Muscle of leg (tissue), 11 donors: ENCODE measurements around the gene PTPN20. TPM values are rescaled to one million over a fixed set of nuclear protein-coding genes. Genes with fewer than 3 reads are reported as not detected.

Experiments
- DNase-seq: peaks from one replicate; pipeline ENCODE4 v3.0.0; 2013
- H3K27ac ChIP-seq: one replicate; pipeline ENCODE4 v1.5.1; 2013; ENCODE audit warnings: mild to moderate bottlenecking, low read length, control low read depth
- H3K27me3 ChIP-seq: one replicate; pipeline ENCODE4 v1.6.1; 2013; ENCODE audit warnings: low read length; ENCODE audit not compliant: control insufficient read depth, insufficient read depth
- H3K36me3 ChIP-seq: one replicate; pipeline ENCODE4 v1.6.1; 2013; ENCODE audit warnings: low read length; ENCODE audit not compliant: control insufficient read depth, insufficient read depth
- H3K4me1 ChIP-seq: one replicate; pipeline ENCODE4 v1.6.1; 2013; ENCODE audit warnings: low read length; ENCODE audit not compliant: control insufficient read depth, insufficient read depth
- H3K4me3 ChIP-seq: one replicate; pipeline ENCODE4 v1.5.1; 2013; ENCODE audit warnings: low read length, control low read depth
- H3K9me3 ChIP-seq: replicated peaks from 2 replicates; pipeline ENCODE4 v1.6.1; 2013; ENCODE audit warnings: low read depth, low read length; ENCODE audit not compliant: control insufficient read depth
- WGBS: methylation state at CpG from one replicate; pipeline ENCODE4 v1.1.5; 2013; ENCODE audit warnings: missing lambda C conversion rate; ENCODE audit not compliant: insufficient coverage; 5-methylcytosine and 5-hydroxymethylcytosine counted together
- polyA plus RNA-seq, 8 donors: library from polyadenylated mRNA; unstranded; fragments of 120-200 nt; gene quantifications; one replicate each; pipeline versions ENCODE4 v1.2.1 to v1.2.3, GENCODE V29; 2013; ENCODE audit warnings: inconsistent platforms in 1 of 8, low replicate concordance in 1 of 8; ENCODE audit not compliant: insufficient read length in 8 of 8, insufficient read depth in 1 of 8
- total RNA-seq: library from RNA; stranded (reverse); fragments of 120-200 nt; gene quantifications from one replicate; pipeline ENCODE4 v1.2.4, GENCODE V29; 2013

The PTPN20 gene
- total and polyA plus RNA-seq, 9 donors, result 0.49 to 1.8 (median 0.64) TPM

- DNase-seq, result no peak
- Histone ChIP-seq H3K4me3 (no peak overlapping the region), H3K9me3 (no peaks in the 10 kb centered on the region), H3K4me1 (peaks cover 27% of the 10 kb centered on the region), H3K27me3 (no peaks in the 10 kb centered on the region), H3K36me3 (no peaks in the 10 kb centered on the region), H3K27ac (no peak overlapping the region)
- 58% methylated on average over 2 of the region's 5 CpGs for WGBS
These were observed 109.2 kb downstream of the PTPN20 start for GRCh38 chr10:47020471-47020870.

- WGBS, result 92% methylated on average over 6 of the region's 6 CpGs
These were observed 110.6 kb downstream of the PTPN20 start for GRCh38 chr10:47021850-47022249.

GRCh38 chr10:47022311-47023131 is 111.3 kb downstream of the PTPN20 start:
- Histone ChIP-seq H3K27me3 (no peaks in the 10 kb centered on the region), H3K27ac (no peak overlapping the region), H3K9me3 (no peaks in the 10 kb centered on the region), H3K4me3 (no peak overlapping the region), H3K36me3 (no peaks in the 10 kb centered on the region), H3K4me1 (peaks cover 29% of the 10 kb centered on the region)
- 76% methylated on average over 7 of the region's 16 CpGs for WGBS
- DNase-seq, result peak; percentile 74

More at GRCh38 chr10:47021850-47022249, 110.6 kb downstream of the PTPN20 start:
- no peak overlapping the region for H3K4me3 ChIP-seq
- H3K9me3 ChIP-seq, result no peaks in the 10 kb centered on the region
- DNase-seq, result no peak
- H3K4me1 ChIP-seq, result peaks cover 29% of the 10 kb centered on the region
- H3K27ac ChIP-seq, result no peak overlapping the region
- H3K27me3 ChIP-seq, result no peaks in the 10 kb centered on the region
- no peaks in the 10 kb centered on the region for H3K36me3 ChIP-seq

GRCh38 chr10:47023237-47024045 is 112.2 kb downstream of the PTPN20 start:
- Histone ChIP-seq H3K27me3 (peaks cover 2% of the 10 kb centered on the region), H3K4me1 (peaks cover 29% of the 10 kb centered on the region), H3K36me3 (no peaks in the 10 kb centered on the region), H3K4me3 (no peak overlapping the region), H3K27ac (no peak overlapping the region), H3K9me3 (no peaks in the 10 kb centered on the region)
- 59% methylated on average over 12 of the region's 17 CpGs for WGBS
- peak; percentile 48 for DNase-seq

- H3K4me3 ChIP-seq, result no peak overlapping the region
- no peak for DNase-seq
- H3K27ac ChIP-seq, result no peak overlapping the region
- no peaks in the 10 kb centered on the region for H3K9me3 ChIP-seq
- peaks cover 29% of the 10 kb centered on the region for H3K4me1 ChIP-seq
- no CpG with 5 or more reads among the region's 1 CpG for WGBS
- H3K36me3 ChIP-seq, result no peaks in the 10 kb centered on the region
- peaks cover 2% of the 10 kb centered on the region for H3K27me3 ChIP-seq
These were observed 112.8 kb downstream of the PTPN20 start for GRCh38 chr10:47024046-47024322.

GRCh38 chr10:47024399-47025252 is 113.4 kb downstream of the PTPN20 start:
- no peak overlapping the region for H3K27ac ChIP-seq
- H3K4me1 ChIP-seq, result peaks cover 31% of the 10 kb centered on the region
- H3K9me3 ChIP-seq, result no peaks in the 10 kb centered on the region
- WGBS, result 28% methylated on average over 6 of the region's 9 CpGs
- peak; percentile 76 for DNase-seq
- H3K4me3 ChIP-seq, result no peak overlapping the region
- H3K36me3 ChIP-seq, result no peaks in the 10 kb centered on the region
- peaks cover 2% of the 10 kb centered on the region for H3K27me3 ChIP-seq

GRCh38 chr10:47025253-47025539 is 114.0 kb downstream of the PTPN20 start:
- no peak overlapping the region for H3K4me3 ChIP-seq
- H3K4me1 ChIP-seq, result peaks cover 34% of the 10 kb centered on the region
- H3K9me3 ChIP-seq, result no peaks in the 10 kb centered on the region
- no peaks in the 10 kb centered on the region for H3K36me3 ChIP-seq
- 66% methylated on average over 3 of the region's 4 CpGs for WGBS
- no peak for DNase-seq
- H3K27me3 ChIP-seq, result peaks cover 4% of the 10 kb centered on the region
- no peak overlapping the region for H3K27ac ChIP-seq

GRCh38 chr10:47025540-47026300 is 114.5 kb downstream of the PTPN20 start:
- H3K4me1 ChIP-seq, result peaks cover 39% of the 10 kb centered on the region
- no peak overlapping the region for H3K27ac ChIP-seq
- H3K27me3 ChIP-seq, result peaks cover 5% of the 10 kb centered on the region
- H3K36me3 ChIP-seq, result no peaks in the 10 kb centered on the region
- peak; percentile 84 for DNase-seq
- no peaks in the 10 kb centered on the region for H3K9me3 ChIP-seq
- H3K4me3 ChIP-seq, result no peak overlapping the region
- 57% methylated on average over 9 of the region's 10 CpGs for WGBS

- H3K27me3 ChIP-seq, result peaks cover 5% of the 10 kb centered on the region
- H3K4me1 ChIP-seq, result peaks cover 47% of the 10 kb centered on the region
- no peak overlapping the region for H3K27ac ChIP-seq
- no peaks in the 10 kb centered on the region for H3K36me3 ChIP-seq
- no peaks in the 10 kb centered on the region for H3K9me3 ChIP-seq
- no peak for DNase-seq
- H3K4me3 ChIP-seq, result no peak overlapping the region
- 70% methylated on average over 2 of the region's 11 CpGs for WGBS
These were observed 115.3 kb downstream of the PTPN20 start for GRCh38 chr10:47026301-47027107.
